Umbilical cord (tissue), 2 donors: ENCODE results near the gene PRPF19. TPM values are rescaled to one million over a fixed set of nuclear protein-coding genes. Genes with fewer than 3 reads are reported as not detected.
"Not testable (repeated sequence)": the region's sequence is repeated elsewhere in the genome, so short reads cannot be mapped to it uniquely, and the experiment has no call there.

Experiments used
- DNase-seq: peaks from one replicate; pipeline ENCODE4 v3.0.0-alpha.2; 2015; ENCODE audit warnings: low spot score
- total RNA-seq: library from RNA; depleted of rRNA; stranded (reverse); fragments of >200 nt; gene quantifications from one replicate; pipeline ENCODE4 v1.2.3, GENCODE V29; 2014; ENCODE audit warnings: low replicate concordance; ENCODE audit not compliant: insufficient read depth

Gene PRPF19
- total RNA-seq, 1 donor from 2014 or later, result 51.8 TPM

- no peak for DNase-seq
Measured at GRCh38 chr11:60923800-60924109, 17.4 kb upstream of the PRPF19 start.

- no peak for DNase-seq
Measured at GRCh38 chr11:60923326-60923725, 16.9 kb upstream of the PRPF19 start.

GRCh38 chr11:60922906-60923305 is 16.5 kb upstream of the PRPF19 start:
- DNase-seq, result no peak

GRCh38 chr11:60921777-60922335 is 15.5 kb upstream of the PRPF19 start:
- DNase-seq, result no peak

- DNase-seq, result no peak
Measured at GRCh38 chr11:60921259-60921658, 14.9 kb upstream of the PRPF19 start.

GRCh38 chr11:60919956-60920355 is 13.6 kb upstream of the PRPF19 start:
- no peak for DNase-seq

GRCh38 chr11:60919320-60919719 is 12.9 kb upstream of the PRPF19 start:
- DNase-seq, result no peak

- no peak for DNase-seq
Measured at GRCh38 chr11:60918939-60919265, 12.5 kb upstream of the PRPF19 start.

- no peak for DNase-seq
Measured at GRCh38 chr11:60918251-60918938, 12.0 kb upstream of the PRPF19 start.

GRCh38 chr11:60917267-60917666 is 10.9 kb upstream of the PRPF19 start:
- DNase-seq, result no peak

- no peak for DNase-seq
Measured at GRCh38 chr11:60916669-60917206, 10.4 kb upstream of the PRPF19 start.

- DNase-seq, result peak; percentile 67
Measured at GRCh38 chr11:60915248-60915914, 9.0 kb upstream of the PRPF19 start.

- DNase-seq, result peak; percentile 44
Measured at GRCh38 chr11:60914633-60915247, 8.4 kb upstream of the PRPF19 start.

- peak; percentile 97 for DNase-seq
Measured at GRCh38 chr11:60913793-60914632, 7.6 kb upstream of the PRPF19 start, which contains the start of gene TMEM109. TMEM109 (plus strand) TSS chr11:60914158; CDS start chr11:60919694, 5,536 bp downstream.

- DNase-seq, result no peak
Measured at GRCh38 chr11:60912851-60913528, 6.6 kb upstream of the PRPF19 start.

- DNase-seq, result no peak
Measured at GRCh38 chr11:60912223-60912850, 6.0 kb upstream of the PRPF19 start.

GRCh38 chr11:60910711-60911380 is 4.5 kb upstream of the PRPF19 start:
- no peak for DNase-seq

GRCh38 chr11:60910281-60910687 is 3.9 kb upstream of the PRPF19 start:
- DNase-seq, result peak; percentile 41

GRCh38 chr11:60909680-60910280 is 3.4 kb upstream of the PRPF19 start:
- DNase-seq, result not testable (repeated sequence)
